HG02840 (cell line): ENCODE measurements around the gene PHLPP1.
"Not testable (repeated sequence)": the region's sequence is repeated elsewhere in the genome, so short reads cannot be mapped to it uniquely, and the experiment has no call there.

Experiments
- ATAC-seq: cut with Tn5 transposase; IDR thresholded peaks from one replicate; pipeline ENCODE4 v1.9.1; 2021; ENCODE audit warnings: mild to moderate bottlenecking, moderate library complexity, moderate number of reproducible peaks; ENCODE audit not compliant: unreplicated experiment, low FRiP score

PHLPP1 gene

GRCh38 chr18:62799977-62800376 lies 84.6 kb downstream of the PHLPP1 start:
- ATAC-seq: no peak

DNA sequence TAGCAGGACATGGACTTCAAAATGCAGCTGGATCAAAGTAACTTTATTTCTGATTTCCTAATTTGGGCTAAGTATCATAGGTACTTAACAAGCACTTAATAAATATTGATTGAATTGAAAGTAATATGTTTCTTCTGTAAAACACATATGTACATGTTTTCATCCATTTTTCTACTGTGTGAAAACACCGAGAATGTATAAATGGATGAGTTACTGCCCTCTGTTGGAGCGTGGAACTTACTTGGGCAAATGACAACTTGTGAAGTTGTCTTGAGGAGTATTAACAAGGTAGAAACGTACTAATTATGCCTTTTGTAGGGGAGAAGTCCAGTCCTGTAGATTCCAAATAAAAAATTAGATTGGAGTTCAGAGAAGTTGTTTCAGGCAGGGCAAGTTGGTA lies 87.2 kb downstream of the PHLPP1 start:
- no peak for ATAC-seq

DNA sequence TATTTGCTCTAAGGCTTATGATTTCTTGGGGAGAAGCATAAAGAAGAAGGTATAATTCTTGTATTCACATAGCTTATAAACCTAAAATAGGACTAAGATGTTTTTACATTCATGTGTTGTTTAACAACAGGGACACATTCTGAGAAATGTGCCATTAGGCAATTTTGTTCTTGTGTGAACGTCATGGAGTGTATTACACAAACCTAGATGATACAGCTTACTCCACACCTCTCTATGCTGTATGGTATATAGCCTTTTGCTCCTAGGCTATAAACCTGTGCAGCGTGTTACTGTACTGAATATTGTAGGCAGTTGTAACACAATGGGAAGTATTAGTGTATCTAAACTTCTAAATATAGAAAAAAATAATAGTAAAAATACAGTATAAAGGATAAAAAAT lies 92.1 kb downstream of the PHLPP1 start:
- no peak for ATAC-seq

GRCh38 chr18:62808123-62808522 lies 92.8 kb downstream of the PHLPP1 start:
- no peak for ATAC-seq

- not testable (repeated sequence) for ATAC-seq
Measured at GRCh38 chr18:62809445-62809844, 94.1 kb downstream of the PHLPP1 start.

GRCh38 chr18:62809900-62810299 lies 94.6 kb downstream of the PHLPP1 start:
- no peak for ATAC-seq

DNA sequence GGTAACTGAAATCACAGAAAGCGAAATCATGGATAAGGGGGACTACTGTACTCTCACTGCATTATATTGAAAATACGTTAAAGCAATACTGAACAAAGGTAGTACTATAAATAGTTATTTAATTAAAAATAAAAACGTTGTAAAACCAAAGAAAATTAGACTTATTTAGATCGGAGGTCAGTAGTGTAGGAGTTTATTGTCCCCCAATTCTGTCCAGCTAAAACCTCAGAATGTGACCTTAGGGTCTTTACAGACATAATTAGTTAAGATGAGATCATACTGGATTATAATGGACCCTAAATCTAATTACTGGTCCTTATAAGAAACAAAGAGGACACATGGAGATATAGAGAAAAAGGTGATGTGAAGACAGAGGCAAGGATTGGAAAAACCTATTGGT lies 95.3 kb downstream of the PHLPP1 start:
- no peak for ATAC-seq

DNA sequence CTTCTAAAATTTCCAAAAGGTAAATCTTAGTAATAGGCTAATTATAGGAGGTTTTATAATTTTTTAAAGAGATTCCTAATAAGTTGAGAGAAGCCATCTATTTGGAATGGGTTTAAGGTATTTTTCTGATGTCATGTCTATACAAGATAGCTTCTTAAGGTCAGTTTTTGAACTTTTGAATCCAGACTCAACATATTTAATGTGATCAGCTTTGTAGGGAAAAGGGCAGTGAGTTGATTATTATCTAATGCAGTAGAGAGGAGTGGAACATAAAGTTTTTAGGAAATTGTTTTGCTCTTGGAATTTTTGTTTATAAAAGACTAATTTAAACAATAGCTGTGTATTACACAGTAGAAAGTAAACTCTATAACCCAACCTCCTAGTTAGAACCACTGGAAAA lies 96.3 kb downstream of the PHLPP1 start:
- ATAC-seq: no peak

DNA sequence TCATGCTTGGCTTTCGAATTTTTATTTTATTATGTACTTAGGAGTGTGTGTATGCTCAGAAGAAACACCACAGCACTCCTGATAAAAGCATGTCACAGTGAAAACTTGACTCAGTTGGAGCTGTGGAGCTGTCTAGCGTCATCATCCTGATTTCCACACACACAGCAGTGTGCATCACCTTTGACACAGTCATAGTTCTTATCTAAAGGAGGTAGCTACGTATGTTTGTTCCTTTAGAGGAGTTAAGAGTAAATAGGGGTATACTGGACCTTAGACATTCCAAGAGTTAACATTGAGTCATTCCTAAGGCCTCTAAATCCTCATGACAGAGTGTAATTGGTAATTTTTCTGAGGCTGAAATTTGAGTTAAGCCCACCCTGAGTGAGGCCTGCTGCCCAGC lies 96.9 kb downstream of the PHLPP1 start:
- no peak for ATAC-seq

GRCh38 chr18:62812876-62813275 lies 97.5 kb downstream of the PHLPP1 start:
- ATAC-seq: no peak

DNA sequence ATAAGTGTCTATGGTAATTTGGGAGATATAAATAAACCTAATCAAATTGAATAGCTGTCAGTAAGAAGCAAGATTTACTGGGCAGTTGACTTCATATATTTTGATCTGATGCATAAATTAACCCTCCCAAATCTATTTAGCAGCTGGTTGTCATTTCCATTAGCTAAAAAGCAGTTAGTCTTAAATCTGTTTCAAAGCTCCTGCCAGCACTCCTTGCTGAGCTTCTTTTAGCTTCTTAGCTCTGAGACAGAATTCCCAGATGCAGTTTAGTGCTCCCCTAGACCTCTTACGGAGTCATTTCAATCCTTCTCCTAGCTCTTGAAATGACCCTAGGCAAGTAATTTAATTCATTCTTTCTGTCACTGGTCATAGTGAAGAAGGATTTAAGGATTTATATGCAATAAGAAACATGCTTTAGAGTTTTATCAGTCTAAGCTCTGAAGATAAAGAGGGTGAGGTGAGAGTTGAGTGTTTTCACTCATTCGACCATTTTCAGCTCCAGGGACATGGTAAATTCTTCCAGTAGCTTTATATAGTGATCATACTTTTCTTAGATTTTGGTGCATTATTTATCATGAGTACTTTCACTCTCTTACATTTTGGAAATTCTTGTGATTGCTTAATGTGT lies 98.9 kb downstream of the PHLPP1 start:
- ATAC-seq: no peak

DNA sequence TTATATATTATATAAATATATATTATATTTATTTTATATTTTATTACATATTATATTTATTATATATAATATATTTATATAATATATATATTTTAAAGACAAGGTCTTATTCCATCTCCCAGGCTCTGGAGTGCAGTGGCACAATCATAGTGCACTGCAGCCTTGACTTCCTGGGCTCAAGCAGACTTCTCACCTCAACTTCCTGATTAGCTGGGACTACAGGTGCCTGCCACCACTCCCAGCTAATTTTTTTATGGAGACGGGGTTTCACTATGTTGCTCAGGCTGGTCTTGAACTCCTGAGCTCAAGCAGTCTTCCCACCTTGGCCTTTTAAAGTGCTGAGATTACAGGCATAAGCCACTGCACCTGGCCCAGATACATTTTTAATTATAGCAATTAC lies 110.0 kb downstream of the PHLPP1 start:
- no peak for ATAC-seq

DNA sequence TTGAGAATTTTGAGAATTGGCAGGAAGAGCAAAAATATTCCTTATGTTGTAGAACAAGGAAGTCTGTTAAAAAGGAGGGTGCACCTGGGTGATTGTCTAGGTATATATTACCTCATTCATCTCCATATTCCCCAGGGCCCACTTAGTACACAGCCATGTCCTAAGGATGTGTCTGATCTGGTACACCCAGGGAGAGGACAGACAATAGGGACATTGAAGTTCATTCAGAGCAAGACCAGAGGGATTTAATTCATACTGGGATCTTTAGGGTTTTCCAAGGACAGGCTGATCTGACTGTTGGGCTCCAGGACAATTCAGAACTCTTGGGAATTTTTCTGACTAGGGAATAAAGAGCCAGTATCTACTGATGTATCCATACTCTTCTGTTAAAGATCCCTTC lies 112.1 kb downstream of the PHLPP1 start:
- ATAC-seq: no peak

DNA sequence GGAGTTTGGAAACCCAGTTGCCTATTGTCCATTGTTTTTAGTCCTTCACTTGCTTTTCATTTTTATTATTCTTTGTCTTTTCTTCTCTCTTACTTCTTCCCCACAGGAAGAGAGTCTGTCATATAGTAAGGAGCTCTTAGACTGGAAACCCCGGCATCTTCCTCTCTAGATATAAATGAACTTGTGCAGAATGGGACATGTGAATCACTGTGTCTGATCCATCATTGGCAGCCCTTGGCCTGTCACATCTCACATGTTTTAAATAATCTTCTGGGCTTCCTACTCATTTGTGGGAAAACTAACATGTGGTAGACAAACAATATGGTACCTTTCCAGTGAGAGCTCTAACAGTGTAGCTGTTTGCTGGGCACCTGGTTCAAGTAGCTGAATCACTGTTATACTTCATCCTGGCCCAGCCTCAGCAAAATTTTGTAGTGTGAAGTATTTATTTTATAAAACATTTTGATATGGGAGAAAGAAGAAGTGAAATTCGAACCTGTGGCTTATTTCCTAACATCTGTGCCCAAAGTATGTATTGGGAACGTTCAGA lies 112.8 kb downstream of the PHLPP1 start:
- no peak for ATAC-seq

GRCh38 chr18:62828852-62829251 lies 113.5 kb downstream of the PHLPP1 start:
- no peak for ATAC-seq

- ATAC-seq: no peak
Measured at GRCh38 chr18:62829936-62830335, 114.6 kb downstream of the PHLPP1 start.

DNA sequence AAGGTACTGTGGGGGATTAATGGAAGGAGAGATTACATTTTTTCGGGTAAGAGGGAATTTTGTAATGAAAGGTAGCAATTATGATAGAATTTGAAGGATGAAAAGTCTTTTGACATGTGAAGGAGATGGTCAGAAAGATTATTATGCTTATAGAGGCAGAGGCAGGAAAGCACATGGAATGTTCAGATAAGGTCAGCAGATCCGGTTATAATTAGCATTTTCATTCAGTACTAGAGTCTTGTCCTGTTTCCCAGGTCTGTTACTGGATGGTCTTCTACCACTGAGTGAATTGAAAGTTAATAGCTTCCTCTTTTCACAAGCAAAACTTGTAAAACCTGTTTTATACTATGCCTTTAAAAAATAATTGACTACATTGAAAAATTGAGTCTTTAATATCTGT lies 116.9 kb downstream of the PHLPP1 start:
- ATAC-seq: no peak

GRCh38 chr18:62833494-62833893 lies 118.2 kb downstream of the PHLPP1 start:
- no peak for ATAC-seq

GRCh38 chr18:62834715-62835114 lies 119.4 kb downstream of the PHLPP1 start:
- ATAC-seq: no peak

DNA sequence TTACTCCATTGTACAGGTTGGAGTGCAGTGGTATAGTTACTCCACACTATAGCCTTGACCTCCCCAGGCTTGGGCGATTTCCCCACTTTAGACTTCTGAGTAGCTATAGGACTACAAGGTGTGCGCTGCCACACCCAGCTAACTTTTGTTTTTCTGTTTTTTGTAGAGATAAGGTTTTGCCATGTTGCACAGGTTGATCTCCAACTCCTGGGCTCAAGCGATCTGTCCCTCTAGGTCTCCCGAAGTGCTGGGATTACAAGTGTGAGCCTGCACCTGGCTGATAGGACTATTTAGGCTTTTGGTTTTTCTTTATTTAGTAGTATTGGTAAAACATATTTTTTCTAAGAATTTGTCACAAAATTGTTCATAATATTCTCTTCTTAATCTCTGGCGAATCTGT lies 121.7 kb downstream of the PHLPP1 start:
- ATAC-seq: no peak

GRCh38 chr18:62838475-62839098 lies 123.2 kb downstream of the PHLPP1 start:
- ATAC-seq: peak; percentile 83
